Measurements from ENCODE around the gene PSKH1.
"Not testable (repeated sequence)": the region's sequence is repeated elsewhere in the genome, so short reads cannot be mapped to it uniquely, and the experiment has no call there.

PSKH1 gene

GRCh38 chr16:67965668-67966548, 72.9 kb downstream of the PSKH1 start:
- peaks cover 26% of the 10 kb centered on the region for H3K36me3 ChIP-seq (ENCODE audit: control insufficient read depth, insufficient read depth, low read length)
- H3K27ac ChIP-seq (ENCODE audit: low read depth, low read length) = no peak overlapping the region
- H3K9me3 ChIP-seq (ENCODE audit: control insufficient read depth, insufficient read depth, low read length) = no peaks in the 10 kb centered on the region
- peak overlapping the region; percentile 27; the same call in 1 of the 2 replicates for H3K9ac ChIP-seq (ENCODE audit: low read depth, low read length)
- H3K4me3 ChIP-seq (ENCODE audit: low read depth, low read length) = peak overlapping the region; percentile 19; the same call in 1 of the 2 replicates
- no peaks in the 10 kb centered on the region for H3K27me3 ChIP-seq (ENCODE audit: control insufficient read depth, insufficient read depth, low read length)
- peaks cover 19% of the 10 kb centered on the region for H3K4me1 ChIP-seq (ENCODE audit: control insufficient read depth, insufficient read depth, low read length)

GRCh38 chr16:67966549-67967182, 73.6 kb downstream of the PSKH1 start:
- H3K27ac ChIP-seq (ENCODE audit: low read depth, low read length) = no peak overlapping the region

GRCh38 chr16:67967183-67967957, 74.3 kb downstream of the PSKH1 start:
- peak overlapping the region; percentile 64 for H3K27ac ChIP-seq (ENCODE audit: low read depth, low read length)
- H3K9me3 ChIP-seq (ENCODE audit: control insufficient read depth, insufficient read depth, low read length) = no peaks in the 10 kb centered on the region

More at GRCh38 chr16:67966549-67967182, 73.6 kb downstream of the PSKH1 start:
- H3K4me1 ChIP-seq (ENCODE audit: control insufficient read depth, insufficient read depth, low read length) = peaks cover 19% of the 10 kb centered on the region
- H3K9ac ChIP-seq (ENCODE audit: low read depth, low read length) = peak overlapping the region; percentile 27; the same call in 1 of the 2 replicates
- H3K9me3 ChIP-seq (ENCODE audit: control insufficient read depth, insufficient read depth, low read length) = no peaks in the 10 kb centered on the region
- H3K27me3 ChIP-seq (ENCODE audit: control insufficient read depth, insufficient read depth, low read length) = no peaks in the 10 kb centered on the region
- peaks cover 19% of the 10 kb centered on the region for H3K36me3 ChIP-seq (ENCODE audit: control insufficient read depth, insufficient read depth, low read length)
- H3K4me3 ChIP-seq (ENCODE audit: low read depth, low read length) = peak overlapping the region; percentile 76; the same call in 1 of the 2 replicates

GRCh38 chr16:67967958-67968399, 74.9 kb downstream of the PSKH1 start:
- peak overlapping the region; percentile 39 for H3K9ac ChIP-seq (ENCODE audit: low read depth, low read length)
- H3K27me3 ChIP-seq (ENCODE audit: control insufficient read depth, insufficient read depth, low read length) = no peaks in the 10 kb centered on the region
- H3K36me3 ChIP-seq (ENCODE audit: control insufficient read depth, insufficient read depth, low read length) = peaks cover 7% of the 10 kb centered on the region
- H3K9me3 ChIP-seq (ENCODE audit: control insufficient read depth, insufficient read depth, low read length) = no peaks in the 10 kb centered on the region
- peak overlapping the region; percentile 64 for H3K27ac ChIP-seq (ENCODE audit: low read depth, low read length)
- peaks cover 19% of the 10 kb centered on the region for H3K4me1 ChIP-seq (ENCODE audit: control insufficient read depth, insufficient read depth, low read length)
- H3K4me3 ChIP-seq (ENCODE audit: low read depth, low read length) = peak overlapping the region; percentile 76

More at GRCh38 chr16:67967183-67967957, 74.3 kb downstream of the PSKH1 start:
- H3K4me1 ChIP-seq (ENCODE audit: control insufficient read depth, insufficient read depth, low read length) = peaks cover 19% of the 10 kb centered on the region
- peak overlapping the region; percentile 39 for H3K9ac ChIP-seq (ENCODE audit: low read depth, low read length)
- no peaks in the 10 kb centered on the region for H3K27me3 ChIP-seq (ENCODE audit: control insufficient read depth, insufficient read depth, low read length)
- H3K36me3 ChIP-seq (ENCODE audit: control insufficient read depth, insufficient read depth, low read length) = peaks cover 12% of the 10 kb centered on the region
- peak overlapping the region; percentile 76 for H3K4me3 ChIP-seq (ENCODE audit: low read depth, low read length)

- Histone ChIP-seq H3K9me3 (ENCODE audit: control insufficient read depth, insufficient read depth, low read length) (no peaks in the 10 kb centered on the region), H3K27ac (ENCODE audit: low read depth, low read length) (peak within 1 kb of the TSS; percentile 64), H3K4me3 (ENCODE audit: low read depth, low read length) (peak within 1 kb of the TSS; percentile 76), H3K27me3 (ENCODE audit: control insufficient read depth, insufficient read depth, low read length) (no peaks in the 10 kb centered on the region), H3K4me1 (ENCODE audit: control insufficient read depth, insufficient read depth, low read length) (peaks cover 19% of the 10 kb centered on the region), H3K36me3 (ENCODE audit: control insufficient read depth, insufficient read depth, low read length) (0 out of 2 replicates have a peak, but pooled peaks cover 2% of the 10 kb centered on the region), H3K9ac (ENCODE audit: low read depth, low read length) (peak within 1 kb of the TSS; percentile 39)
These were observed 75.6 kb downstream of the PSKH1 start, which contains the start of gene SLC12A4 for GRCh38 chr16:67968400-67969253. TSS of gene SLC12A4 (minus strand) at chr16:67968637. CDS start at chr16:67968553, 84 bp downstream.

GRCh38 chr16:67969254-67970039, 76.4 kb downstream of the PSKH1 start:
- 0 out of 2 replicates have a peak, but pooled peaks cover 2% of the 10 kb centered on the region for H3K36me3 ChIP-seq (ENCODE audit: control insufficient read depth, insufficient read depth, low read length)
- no peaks in the 10 kb centered on the region for H3K27me3 ChIP-seq (ENCODE audit: control insufficient read depth, insufficient read depth, low read length)
- H3K9me3 ChIP-seq (ENCODE audit: control insufficient read depth, insufficient read depth, low read length) = no peaks in the 10 kb centered on the region
- peaks cover 19% of the 10 kb centered on the region for H3K4me1 ChIP-seq (ENCODE audit: control insufficient read depth, insufficient read depth, low read length)
- H3K9ac ChIP-seq (ENCODE audit: low read depth, low read length) = no peak overlapping the region
- H3K4me3 ChIP-seq (ENCODE audit: low read depth, low read length) = peak overlapping the region; percentile 76; the same call in 1 of the 2 replicates
- no peak overlapping the region for H3K27ac ChIP-seq (ENCODE audit: low read depth, low read length)

GRCh38 chr16:67971111-67971510, 78.1 kb downstream of the PSKH1 start:
- H3K27me3 ChIP-seq (ENCODE audit: control insufficient read depth, insufficient read depth, low read length) = no peaks in the 10 kb centered on the region
- H3K9me3 ChIP-seq (ENCODE audit: control insufficient read depth, insufficient read depth, low read length) = no peaks in the 10 kb centered on the region
- no peak overlapping the region for H3K9ac ChIP-seq (ENCODE audit: low read depth, low read length)
- H3K4me1 ChIP-seq (ENCODE audit: control insufficient read depth, insufficient read depth, low read length) = peaks cover 19% of the 10 kb centered on the region
- no peak overlapping the region for H3K4me3 ChIP-seq (ENCODE audit: low read depth, low read length)
- no peaks in the 10 kb centered on the region for H3K36me3 ChIP-seq (ENCODE audit: control insufficient read depth, insufficient read depth, low read length)
- H3K27ac ChIP-seq (ENCODE audit: low read depth, low read length) = no peak overlapping the region

- H3K27me3 ChIP-seq (ENCODE audit: control insufficient read depth, insufficient read depth, low read length); H3K9ac ChIP-seq (ENCODE audit: low read depth, low read length); H3K4me3 ChIP-seq (ENCODE audit: low read depth, low read length); H3K9me3 ChIP-seq (ENCODE audit: control insufficient read depth, insufficient read depth, low read length); H3K36me3 ChIP-seq (ENCODE audit: control insufficient read depth, insufficient read depth, low read length); H3K27ac ChIP-seq (ENCODE audit: low read depth, low read length); H3K4me1 ChIP-seq (ENCODE audit: control insufficient read depth, insufficient read depth, low read length): not testable (repeated sequence)
These were observed 79.2 kb downstream of the PSKH1 start for GRCh38 chr16:67972285-67972684.

- Histone ChIP-seq H3K4me1 (ENCODE audit: control insufficient read depth, insufficient read depth, low read length) (no peaks in the 10 kb centered on the region), H3K36me3 (ENCODE audit: control insufficient read depth, insufficient read depth, low read length) (no peaks in the 10 kb centered on the region), H3K9ac (ENCODE audit: low read depth, low read length) (no peak overlapping the region), H3K27me3 (ENCODE audit: control insufficient read depth, insufficient read depth, low read length) (no peaks in the 10 kb centered on the region), H3K27ac (ENCODE audit: low read depth, low read length) (no peak overlapping the region), H3K4me3 (ENCODE audit: low read depth, low read length) (no peak overlapping the region), H3K9me3 (ENCODE audit: control insufficient read depth, insufficient read depth, low read length) (no peaks in the 10 kb centered on the region)
These were observed 82.5 kb downstream of the PSKH1 start for GRCh38 chr16:67975321-67976105.

Measured in HUES48 (cell line).